SK-N-SH treated with all-trans-retinoic acid at 6 μM for 48 hours (cell line): ENCODE results near the gene TMEM212.

ENCODE experiments used
- ATAC-seq: fragments of 200-7000 bp; cut with Tn5 transposase; 3 replicates; pipeline ENCODE4 v1.9.1; 2020; ENCODE audit warnings: mild to moderate bottlenecking, moderate library complexity
- ARNTL ChIP-seq: fragments of 450-650 bp; formaldehyde crosslinking; IDR thresholded peaks from 2 replicates; pipeline ENCODE4 v1.5.0; 2020; ENCODE audit warnings: low read depth, mild to moderate bottlenecking, moderate library complexity, borderline replicate concordance
- BACH2 ChIP-seq: fragments of 250-450 bp; sonication (Bioruptor Pico); IDR thresholded peaks from 2 replicates; pipeline ENCODE4 v1.9.0; 2021; ENCODE audit warnings: mild to moderate bottlenecking, borderline replicate concordance
- CREB5 ChIP-seq: fragments of 250-450 bp; sonication (Bioruptor Pico); IDR thresholded peaks from 2 replicates; pipeline ENCODE4 v1.5.1; 2020; ENCODE audit warnings: low read depth, mild to moderate bottlenecking, moderate library complexity
- CSDC2 ChIP-seq: fragments of 250-450 bp; sonication (Bioruptor Pico); IDR thresholded peaks from 2 replicates; pipeline ENCODE4 v1.5.0; 2020; ENCODE audit warnings: mild to moderate bottlenecking, moderate library complexity
- ESRRG ChIP-seq: fragments of 250-450 bp; sonication (Bioruptor Pico); IDR thresholded peaks from 2 replicates; pipeline ENCODE4 v1.6.1; 2021; ENCODE audit warnings: mild to moderate bottlenecking
- GLIS3 ChIP-seq: fragments of 250-450 bp; sonication (Bioruptor Pico); IDR thresholded peaks from 2 replicates; pipeline ENCODE4 v1.5.0; 2020; ENCODE audit warnings: mild to moderate bottlenecking, moderate library complexity
- ISL1 ChIP-seq: fragments of 250-450 bp; sonication (Bioruptor Pico); IDR thresholded peaks from 2 replicates; pipeline ENCODE4 v2.1.2; 2022; ENCODE audit warnings: mild to moderate bottlenecking, moderate library complexity
- OSR1 ChIP-seq: fragments of 250-450 bp; sonication (Bioruptor Pico); IDR thresholded peaks from 2 replicates; pipeline ENCODE4 v1.8.0; 2022; ENCODE audit warnings: moderate library complexity, mild to moderate bottlenecking, inconsistent platforms
- PATZ1 ChIP-seq: fragments of 250-450 bp; sonication (Bioruptor Pico); IDR thresholded peaks from 2 replicates; pipeline ENCODE4 v1.8.0; 2020; ENCODE audit warnings: mild to moderate bottlenecking, moderate library complexity, borderline replicate concordance
- POU6F1 ChIP-seq: fragments of 250-450 bp; sonication (Bioruptor Pico); IDR thresholded peaks from 2 replicates; pipeline ENCODE4 v1.8.0; 2021; ENCODE audit warnings: low read depth, mild to moderate bottlenecking, moderate library complexity, borderline replicate concordance
- PPARA ChIP-seq: fragments of 250-450 bp; sonication (Bioruptor Pico); IDR thresholded peaks from 2 replicates; pipeline ENCODE4 v1.5.0; 2020; ENCODE audit warnings: mild to moderate bottlenecking, borderline replicate concordance
- RARB ChIP-seq: fragments of 250-450 bp; sonication (Bioruptor Pico); IDR thresholded peaks from 2 replicates; pipeline ENCODE4 v1.8.0; 2021; ENCODE audit warnings: mild to moderate bottlenecking, moderate library complexity
- SNAI2 ChIP-seq: fragments of 250-450 bp; sonication (Bioruptor Pico); IDR thresholded peaks from 2 replicates; pipeline ENCODE4 v1.5.0; 2020; ENCODE audit warnings: mild to moderate bottlenecking, moderate library complexity
- TCF4 ChIP-seq: fragments of 250-450 bp; sonication (Bioruptor Pico); IDR thresholded peaks from 2 replicates; pipeline ENCODE4 v1.8.0; 2021; ENCODE audit warnings: mild to moderate bottlenecking, moderate library complexity, borderline replicate concordance
- TOX ChIP-seq: fragments of 250-450 bp; sonication (Bioruptor Pico); IDR thresholded peaks from 2 replicates; pipeline ENCODE4 v1.8.0; 2021; ENCODE audit warnings: mild to moderate bottlenecking, moderate library complexity, borderline replicate concordance
- TSHZ2 ChIP-seq: fragments of 250-450 bp; sonication (Bioruptor Pico); IDR thresholded peaks from 2 replicates; pipeline ENCODE4 v1.5.0; 2020; ENCODE audit warnings: mild to moderate bottlenecking, moderate library complexity
- ZC3H10 ChIP-seq: fragments of 250-450 bp; sonication (Bioruptor Pico); IDR thresholded peaks from 2 replicates; pipeline ENCODE4 v1.5.1; 2021; ENCODE audit warnings: mild to moderate bottlenecking, moderate library complexity
- ZFP3 ChIP-seq: fragments of 250-450 bp; sonication (Bioruptor Pico); IDR thresholded peaks from 2 replicates; pipeline ENCODE4 v1.5.0; 2020; ENCODE audit warnings: mild to moderate bottlenecking, moderate library complexity
- ZFP30 ChIP-seq: fragments of 450-650 bp; formaldehyde crosslinking; IDR thresholded peaks from 2 replicates; pipeline ENCODE4 v1.5.0; 2022; ENCODE audit warnings: mild to moderate bottlenecking, moderate library complexity
- ZNF565 ChIP-seq: fragments of 450-650 bp; formaldehyde crosslinking; conservative IDR thresholded peaks from 2 replicates; pipeline ENCODE4 v1.5.0; 2020; ENCODE audit warnings: low read depth, mild to moderate bottlenecking, moderate library complexity
- ZNF70 ChIP-seq: fragments of 450-650 bp; formaldehyde crosslinking; IDR thresholded peaks from 2 replicates; pipeline ENCODE4 v1.5.0; 2020; ENCODE audit warnings: mild to moderate bottlenecking, moderate library complexity
- ZNF8 ChIP-seq: fragments of 450-650 bp; formaldehyde crosslinking; IDR thresholded peaks from 2 replicates; pipeline ENCODE4 v1.5.0; 2020; ENCODE audit warnings: mild to moderate bottlenecking, moderate library complexity

TMEM212 gene

GRCh38 chr3:171898192-171898591 lies 55.0 kb downstream of the TMEM212 start:
- no peak for ATAC-seq

GRCh38 chr3:171900446-171900845 lies 57.3 kb downstream of the TMEM212 start:
- no peak for ATAC-seq

More at GRCh38 chr3:171898192-171898591, 55.0 kb downstream of the TMEM212 start:
- TF ChIP-seq PPARA (CRISPR knock-in tag) (no peak), TSHZ2 (no peak), OSR1 (CRISPR knock-in tag) (no peak), ZC3H10 (CRISPR knock-in tag) (no peak), ARNTL (CRISPR knock-in tag) (no peak), PATZ1 (CRISPR knock-in tag) (no peak), ZNF565 (no peak), ZFP3 (no peak), ISL1 (CRISPR knock-in tag) (no peak), TCF4 (CRISPR knock-in tag) (no peak), GLIS3 (CRISPR knock-in tag) (no peak), ESRRG (CRISPR knock-in tag) (no peak), BACH2 (CRISPR knock-in tag) (no peak)

More at GRCh38 chr3:171900446-171900845, 57.3 kb downstream of the TMEM212 start:
- TF ChIP-seq TCF4 (CRISPR knock-in tag), result no peak
- no peak for TF ChIP-seq ISL1 (CRISPR knock-in tag)
- no peak for TF ChIP-seq ZFP30 (CRISPR knock-in tag)
- TF ChIP-seq PPARA (CRISPR knock-in tag), result no peak
- TF ChIP-seq SNAI2 (CRISPR knock-in tag), result no peak
- no peak for TF ChIP-seq RARB
- TF ChIP-seq POU6F1 (CRISPR knock-in tag), result no peak
- no peak for TF ChIP-seq CREB5 (CRISPR knock-in tag)
- TF ChIP-seq ZC3H10 (CRISPR knock-in tag), result no peak
- TF ChIP-seq PATZ1 (CRISPR knock-in tag), result no peak
- TF ChIP-seq CSDC2 (CRISPR knock-in tag), result no peak
- TF ChIP-seq TOX, result no peak
- TF ChIP-seq ARNTL (CRISPR knock-in tag), result no peak
- TF ChIP-seq ZNF565, result no peak
- no peak for TF ChIP-seq ESRRG (CRISPR knock-in tag)
- no peak for TF ChIP-seq ZNF70 (CRISPR knock-in tag)
- TF ChIP-seq BACH2 (CRISPR knock-in tag), result no peak
- TF ChIP-seq ZNF8, result no peak
